Naive thymus-derived CD8-positive, alpha-beta T cell (primary cell): ENCODE measurements around the gene CCDC88C. TPM values are rescaled to one million over a fixed set of nuclear protein-coding genes. Genes with fewer than 3 reads are reported as not detected.
A peak's percentile ranks its signal among the peaks of the same experiment; 100 is the strongest.

Experiments used
- ATAC-seq, 2 donors: fragments of 150-1000 bp; cut with Tn5 transposase in 1 of 2; sonication (Bioruptor Pico), chemical (Tn5 transposase) in 1 of 2; 1 replicate in 1 of 2; 2 replicates in 1 of 2; pipeline ENCODE4 v1.10.0; 2021; ENCODE audit warnings: mild to moderate bottlenecking in 2 of 2, moderate library complexity in 2 of 2
- POLR2A ChIA-PET: fragments of 350-600 bp; sonication (Branson Sonifier 250); formaldehyde crosslinking; loops from one replicate; lab custom pipeline; 2021; ENCODE audit warnings: antibody characterized with exemption; lab: Charles Lee
- DNase-seq, 10 donors: peaks; one replicate each; pipeline versions ENCODE4 v3.0.0 to v3.0.0-alpha.2; 2020 to 2022
- H3K27ac Mint-ChIP-seq, 10 donors: one replicate each; pipeline ENCODE4 v1.8.0; 2020 to 2022; ENCODE audit warnings: mild to moderate bottlenecking in 10 of 10, mixed read lengths in 10 of 10, moderate library complexity in 4 of 10, inconsistent platforms in 1 of 10
- H3K27me3 Mint-ChIP-seq, 5 donors: one replicate each; pipeline ENCODE4 v1.8.0; 2021 to 2022; ENCODE audit warnings: mixed read lengths in 5 of 5
- H3K36me3 Mint-ChIP-seq, 3 donors: one replicate each; pipeline ENCODE4 v1.8.0; 2020 to 2022; ENCODE audit warnings: mixed read lengths in 3 of 3, mild to moderate bottlenecking in 2 of 3, inconsistent platforms in 1 of 3
- H3K4me1 Mint-ChIP-seq, 4 donors: one replicate each; pipeline ENCODE4 v1.8.0; 2021 to 2022; ENCODE audit warnings: mixed read lengths in 4 of 4
- H3K4me3 Mint-ChIP-seq, 10 donors: one replicate each; pipeline ENCODE4 v1.8.0; 2020 to 2022; ENCODE audit warnings: mild to moderate bottlenecking in 10 of 10, mixed read lengths in 10 of 10, moderate library complexity in 6 of 10, inconsistent platforms in 1 of 10
- H3K9me3 Mint-ChIP-seq, 9 donors: one replicate each; pipeline ENCODE4 v1.8.0; 2020 to 2022; ENCODE audit warnings: mixed read lengths in 9 of 9, mild to moderate bottlenecking in 3 of 9, inconsistent platforms in 1 of 9, moderate library complexity in 1 of 9
- polyA plus RNA-seq, 3 donors: library from polyadenylated mRNA; unstranded; fragments of 300-500 nt; fragmentation: Illumina TruSeq; gene quantifications; one replicate each; pipeline ENCODE4 v1.2.3, GENCODE V29; 2021
- total RNA-seq, 8 experiments: library from RNA in 2 of 8; stranded (reverse) in 2 of 8; gene quantifications; one replicate each; pipeline ENCODE4 v1.2.3 and lab custom pipeline; 2021 to 2026

CCDC88C gene
- total and polyA plus RNA-seq, 5 experiments from 2014 or later = 23.4 to 322 (median 41.9) TPM

- H3K4me1 Mint-ChIP-seq = peaks cover 46 to 90% (median 85%) of the 10 kb centered on the region in 4 donors
- DNase-seq = no peak
- no peaks in the 10 kb centered on the region for H3K9me3 Mint-ChIP-seq
- H3K36me3 Mint-ChIP-seq = peaks cover 4 to 89% (median 20%) of the 10 kb centered on the region in 3 donors
- peak overlapping the region in 3 of 10 donors; percentile 36 to 50 (median 39) for H3K4me3 Mint-ChIP-seq
- H3K27ac Mint-ChIP-seq = peak overlapping the region in 9 of 10 donors; percentile 66 to 98 (median 90)
- POLR2A ChIA-PET = interaction anchor here (0.7 to 18.4 kb wide), 5 partner anchors 8 to 260 kb away, joined by 6 to 408 read pairs (median 7); partner anchors contain the start of genes CCDC88C and RPS6KA5
- no peak for ATAC-seq
- H3K27me3 Mint-ChIP-seq = no peaks in the 10 kb centered on the region
Measured at GRCh38 chr14:91320266-91320665, 97.4 kb downstream of the CCDC88C start.

GRCh38 chr14:91318911-91319310 lies 98.7 kb downstream of the CCDC88C start:
- H3K27ac Mint-ChIP-seq = peak overlapping the region; percentile 87 to 99 (median 96)
- H3K27me3 Mint-ChIP-seq = no peaks in the 10 kb centered on the region
- no peak for DNase-seq
- H3K9me3 Mint-ChIP-seq = no peaks in the 10 kb centered on the region
- peaks cover 41 to 88% (median 82%) of the 10 kb centered on the region in 4 donors for H3K4me1 Mint-ChIP-seq
- H3K36me3 Mint-ChIP-seq = peaks cover 4 to 89% (median 23%) of the 10 kb centered on the region in 3 donors
- ATAC-seq = no peak
- POLR2A ChIA-PET = interaction anchor here (0.6 to 18.4 kb wide), 12 partner anchors 10 to 721 kb away, joined by 3 to 408 read pairs (median 5); partner anchors contain the start of genes CCDC88C and TRIP11
- H3K4me3 Mint-ChIP-seq = peak overlapping the region in 5 of 10 donors; percentile 6 to 77 (median 39)

- Mint-ChIP-seq H3K27ac (peak overlapping the region; percentile 95 to 99 (median 98)), H3K4me3 (peak overlapping the region; percentile 67 to 89 (median 80)), H3K9me3 (no peaks in the 10 kb centered on the region), H3K36me3 (peaks cover 4 to 92% (median 23%) of the 10 kb centered on the region in 3 donors), H3K4me1 (peaks cover 39 to 83% (median 82%) of the 10 kb centered on the region in 4 donors), H3K27me3 (no peaks in the 10 kb centered on the region)
- DNase-seq (peak; percentile 57 to 95 (median 84)), ATAC-seq (peak; percentile 59 to 60)
- POLR2A ChIA-PET = interaction anchor here (0.6 to 18.4 kb wide), 19 partner anchors 9 to 723 kb away, joined by 3 to 408 read pairs (median 4); partner anchors contain the start of genes CCDC88C and TRIP11
Measured at GRCh38 chr14:91317381-91318308, 100.0 kb downstream of the CCDC88C start.

GRCh38 chr14:91316761-91317160 lies 100.9 kb downstream of the CCDC88C start:
- Mint-ChIP-seq H3K27ac (peak overlapping the region; percentile 95 to 99 (median 98)), H3K9me3 (no peaks in the 10 kb centered on the region), H3K4me1 (peaks cover 39 to 83% (median 75%) of the 10 kb centered on the region in 4 donors), H3K36me3 (peaks cover 4 to 91% (median 23%) of the 10 kb centered on the region in 3 donors), H3K27me3 (no peaks in the 10 kb centered on the region), H3K4me3 (peak overlapping the region; percentile 67 to 89 (median 80))
- DNase-seq (no peak), ATAC-seq (no peak)
- POLR2A ChIA-PET = interaction anchor here (0.9 to 18.4 kb wide), 11 partner anchors 8 to 99 kb away, joined by 3 to 408 read pairs (median 4); partner anchors contain the start of gene CCDC88C

GRCh38 chr14:91315844-91316267 lies 101.8 kb downstream of the CCDC88C start:
- DNase-seq = peak; percentile 64 to 92 (median 87)
- Mint-ChIP-seq H3K4me1 (peaks cover 43 to 88% (median 80%) of the 10 kb centered on the region in 4 donors), H3K27ac (peak overlapping the region; percentile 95 to 99 (median 98)), H3K36me3 (peaks cover 4 to 92% (median 23%) of the 10 kb centered on the region in 3 donors), H3K27me3 (no peaks in the 10 kb centered on the region), H3K4me3 (peak overlapping the region; percentile 54 to 86 (median 78)), H3K9me3 (no peaks in the 10 kb centered on the region)
- ATAC-seq = peak; percentile 65 to 86
- POLR2A ChIA-PET = interaction anchor here (0.6 to 18.4 kb wide), 11 partner anchors 13 to 540 kb away, joined by 3 to 408 read pairs (median 3); partner anchors contain the start of gene CCDC88C

- Mint-ChIP-seq H3K27me3 (no peaks in the 10 kb centered on the region), H3K27ac (peak overlapping the region in 8 of 10 donors; percentile 11 to 97 (median 82)), H3K4me1 (peaks cover 47 to 89% (median 81%) of the 10 kb centered on the region in 4 donors), H3K4me3 (peak overlapping the region in 2 of 10 donors; percentile 29 to 36), H3K9me3 (no peaks in the 10 kb centered on the region), H3K36me3 (peaks cover 4 to 95% (median 24%) of the 10 kb centered on the region in 3 donors)
- POLR2A ChIA-PET = interaction anchor here (0.7 to 12.5 kb wide), 4 partner anchors 15 to 102 kb away, joined by 3 to 116 read pairs (median 6); no protein-coding TSS in a partner anchor
- ATAC-seq = no peak
- DNase-seq = no peak
Measured at GRCh38 chr14:91313852-91314251, 103.8 kb downstream of the CCDC88C start.

- DNase-seq (no peak), ATAC-seq (no peak)
- Mint-ChIP-seq H3K4me1 (peaks cover 46 to 86% (median 79%) of the 10 kb centered on the region in 4 donors), H3K36me3 (peaks cover 6 to 95% (median 29%) of the 10 kb centered on the region in 3 donors), H3K27me3 (no peaks in the 10 kb centered on the region), H3K4me3 (peak overlapping the region in 5 of 10 donors; percentile 4 to 45 (median 20)), H3K27ac (peak overlapping the region; percentile 29 to 95 (median 77)), H3K9me3 (no peaks in the 10 kb centered on the region)
- POLR2A ChIA-PET = interaction anchor here (0.7 to 12.5 kb wide), 4 partner anchors 15 to 102 kb away, joined by 3 to 116 read pairs (median 6); no protein-coding TSS in a partner anchor
Measured at GRCh38 chr14:91313154-91313850, 104.3 kb downstream of the CCDC88C start.

- peaks cover 33 to 77% (median 62%) of the 10 kb centered on the region in 4 donors for H3K4me1 Mint-ChIP-seq
- ATAC-seq (peak; percentile 47 to 64), DNase-seq (peak in 9 of 10 donors; percentile 35 to 79 (median 49))
- H3K9me3 Mint-ChIP-seq = no peaks in the 10 kb centered on the region
- peaks cover 9 to 98% (median 37%) of the 10 kb centered on the region in 3 donors for H3K36me3 Mint-ChIP-seq
- POLR2A ChIA-PET = interaction anchor here (0.6 to 12.5 kb wide), 6 partner anchors 17 to 288 kb away, joined by 3 to 116 read pairs (median 4); no protein-coding TSS in a partner anchor
- peak overlapping the region; percentile 13 to 79 (median 70) for H3K4me3 Mint-ChIP-seq
- H3K27me3 Mint-ChIP-seq = no peaks in the 10 kb centered on the region
- H3K27ac Mint-ChIP-seq = peak overlapping the region; percentile 81 to 96 (median 92)
Measured at GRCh38 chr14:91311284-91311662, 106.3 kb downstream of the CCDC88C start.

GRCh38 chr14:91310606-91311283 lies 106.9 kb downstream of the CCDC88C start:
- H3K27me3 Mint-ChIP-seq = no peaks in the 10 kb centered on the region
- H3K36me3 Mint-ChIP-seq = peaks cover 9 to 98% (median 36%) of the 10 kb centered on the region in 3 donors
- peak; percentile 55 to 76 for ATAC-seq
- peak in 7 of 10 donors; percentile 23 to 71 (median 53) for DNase-seq
- peak overlapping the region; percentile 13 to 79 (median 70) for H3K4me3 Mint-ChIP-seq
- peak overlapping the region; percentile 81 to 96 (median 92) for H3K27ac Mint-ChIP-seq
- POLR2A ChIA-PET = interaction anchor here (0.5 to 12.5 kb wide), 6 partner anchors 18 to 725 kb away, joined by 3 to 116 read pairs (median 4); no protein-coding TSS in a partner anchor
- H3K9me3 Mint-ChIP-seq = no peaks in the 10 kb centered on the region
- peaks cover 28 to 76% (median 57%) of the 10 kb centered on the region in 4 donors for H3K4me1 Mint-ChIP-seq

- peaks cover 5 to 98% (median 39%) of the 10 kb centered on the region in 3 donors for H3K36me3 Mint-ChIP-seq
- no peaks in the 10 kb centered on the region for H3K27me3 Mint-ChIP-seq
Measured at GRCh38 chr14:91309756-91310280, 107.8 kb downstream of the CCDC88C start.

More at GRCh38 chr14:91309756-91310280, 107.8 kb downstream of the CCDC88C start:
- no peak for ATAC-seq
- Mint-ChIP-seq H3K4me1 (peaks cover 24 to 75% (median 50%) of the 10 kb centered on the region in 4 donors), H3K27ac (peak overlapping the region in 9 of 10 donors; percentile 47 to 96 (median 92)), H3K4me3 (peak overlapping the region in 2 of 10 donors; percentile 61 to 75), H3K9me3 (no peaks in the 10 kb centered on the region)
- POLR2A ChIA-PET = interaction anchor here (0.6 to 12.5 kb wide), 4 partner anchors 19 to 105 kb away, joined by 4 to 116 read pairs (median 8); no protein-coding TSS in a partner anchor
- DNase-seq = peak in 1 of 10 donors; percentile 43
